ENCODE measurements around the gene SCG3.

Gene SCG3

DNA sequence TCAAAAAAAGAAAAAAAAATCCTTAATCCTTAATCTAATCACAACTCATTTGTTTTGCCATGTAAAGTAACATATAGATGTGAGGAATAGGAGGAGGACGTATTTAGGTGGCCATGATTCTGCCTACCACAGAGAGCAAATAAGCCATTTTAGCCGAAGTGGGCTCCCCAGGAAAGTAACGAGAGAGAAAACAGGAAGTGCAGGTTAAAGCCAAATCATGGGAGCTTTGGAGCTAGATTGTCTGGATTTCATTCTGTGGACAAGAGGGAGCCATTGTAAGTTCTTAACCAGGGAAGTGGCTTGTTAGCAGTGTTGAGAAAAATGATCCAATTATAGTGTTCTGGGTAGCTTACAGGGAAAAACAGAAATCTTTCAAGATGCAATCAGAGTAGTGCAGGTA is 79.5 kb downstream of the SCG3 start:
- DNase-seq: no peak

- no peak for DNase-seq
Measured at GRCh38 chr15:51765751-51766150, 84.4 kb downstream of the SCG3 start.

GRCh38 chr15:51766341-51766740 is 85.0 kb downstream of the SCG3 start:
- DNase-seq: no peak

DNA sequence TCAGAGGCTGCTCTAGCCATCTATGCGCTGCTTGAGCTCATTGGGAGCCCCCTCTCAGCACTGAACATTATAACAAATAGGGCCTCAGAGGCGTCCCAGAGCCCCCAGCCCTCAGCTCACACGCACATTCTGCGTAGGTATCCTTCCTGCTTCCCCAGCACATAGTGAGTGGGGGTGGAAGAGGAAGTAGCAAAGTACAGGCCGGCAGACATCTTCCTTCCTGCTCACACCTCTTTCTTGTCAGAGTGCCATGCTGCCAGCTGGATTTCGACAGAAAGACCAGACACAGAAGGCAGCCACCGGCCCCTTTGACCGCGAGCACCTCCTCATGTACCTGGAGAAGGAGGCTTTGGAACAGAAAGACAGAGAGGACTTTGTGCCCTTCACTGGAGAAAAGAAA is 86.7 kb downstream of the SCG3 start:
- no peak for DNase-seq

All from activated CD4-positive, CD25-positive, alpha-beta regulatory T cell treated with anti-CD3 and anti-CD28 coated beads, Interleukin-2, amount 50 U/mL, for 72 hours (primary cell).